HCT116 (cell line): Measurements from ENCODE around the gene FCER1A. TPM values are rescaled to one million over a fixed set of nuclear protein-coding genes. Genes with fewer than 3 reads are reported as not detected.

Source experiments
- ATAC-seq: fragments of 200-7000 bp; cut with Tn5 transposase; 2 replicates; pipeline ENCODE4 v1.9.1; 2020; ENCODE audit warnings: mild to moderate bottlenecking, moderate library complexity
- BruUV-seq: library from RNA; stranded (reverse); fragments of 400-500 nt; replicated peaks from 2 replicates; lab custom pipeline; 2021; lab: Mats Ljungman, UMichigan
- CTCF ChIA-PET: fragments of 300-600 bp; sonication (Branson Sonifier 250); formaldehyde crosslinking; loops from one replicate; lab custom pipeline; 2021; ENCODE audit warnings: antibody characterized with exemption; lab: Charles Lee
- POLR2A ChIA-PET: fragments of 300-600, 350-600 bp; sonication (Branson Sonifier 250); formaldehyde crosslinking; loops from one replicate; lab custom pipeline; 2021; ENCODE audit warnings: antibody characterized with exemption; lab: Charles Lee
- RAD21 ChIA-PET, 2 experiments: fragments of 300-600 bp; sonication (Branson Sonifier 250); formaldehyde crosslinking; loops; one replicate each; lab custom pipeline; 2023; ENCODE audit warnings: low total read pairs in 2 of 2; ENCODE audit not compliant: uncharacterized antibody in 2 of 2, unreplicated experiment in 2 of 2, low non-redundant PET in 1 of 2; lab: Charles Lee
- DNase-seq: peaks from one replicate; pipeline ENCODE4 v3.0.0-alpha.2; 2010; ENCODE audit warnings: low read depth, low spot score
- H2AFZ ChIP-seq: fragments of 200-600 bp; shearing (Covaris generic), sonication (generic); 2 replicates; pipeline ENCODE4 v1.6.1; 2017; ENCODE audit warnings: low read depth, mixed run types, mixed read lengths, antibody characterized with exemption, low read length; ENCODE audit not compliant: poor library complexity, severe bottlenecking
- H3K27ac ChIP-seq: 2 replicates; pipeline ENCODE4 v1.5.1; 2012; ENCODE audit warnings: low read depth, low read length
- H3K27me3 ChIP-seq: fragments of 200-600 bp; sonication (generic); 2 replicates; pipeline ENCODE4 v1.6.1; 2016; ENCODE audit warnings: mixed run types, low read length, mixed read lengths; ENCODE audit not compliant: insufficient read depth
- H3K36me3 ChIP-seq, 2 experiments: fragments of 200-500 bp in 1 of 2; fragments of 200-600 bp in 1 of 2; sonication (Bioruptor generic) in 1 of 2; sonication (generic) in 1 of 2; 2 replicates each; pipeline versions ENCODE4 v1.5.1 to v1.6.1; 2014 to 2016; ENCODE audit warnings: low read length in 2 of 2, inconsistent platforms in 1 of 2, mixed read lengths in 1 of 2, mixed run types in 1 of 2; ENCODE audit not compliant: insufficient read depth in 2 of 2, control insufficient read depth in 1 of 2
- H3K4me1 ChIP-seq, 2 experiments: fragments of 200-600 bp in 1 of 2; sonication (generic) in 1 of 2; 2 replicates each; pipeline versions ENCODE4 v1.5.1 to v1.6.1; 2012 to 2017; ENCODE audit warnings: low read length in 2 of 2, inconsistent platforms in 1 of 2, mild to moderate bottlenecking in 1 of 2, mixed read lengths in 1 of 2, mixed run types in 1 of 2, moderate library complexity in 1 of 2; ENCODE audit not compliant: insufficient read depth in 2 of 2, control insufficient read depth in 1 of 2
- H3K4me2 ChIP-seq: fragments of 200-600 bp; sonication (generic); 2 replicates; pipeline ENCODE4 v1.6.1; 2017; ENCODE audit warnings: mixed run types, low read length, mixed read lengths
- H3K4me3 ChIP-seq, 2 experiments: fragments of 200-600 bp in 1 of 2; sonication (generic) in 1 of 2; replicated peaks in 1 of 2; 2 replicates each; pipeline ENCODE4 v1.5.1; 2011 to 2016; ENCODE audit warnings: low read length in 2 of 2, control low read depth in 1 of 2, low read depth in 1 of 2, mild to moderate bottlenecking in 1 of 2, mixed read lengths in 1 of 2, mixed run types in 1 of 2
- H3K79me2 ChIP-seq: fragments of 200-600 bp; sonication (generic); 2 replicates; pipeline ENCODE4 v1.6.1; 2017; ENCODE audit warnings: mild to moderate bottlenecking, mixed run types, low read length, moderate library complexity, mixed read lengths; ENCODE audit not compliant: insufficient read depth
- H3K9ac ChIP-seq: fragments of 200-600 bp; sonication (generic); 2 replicates; pipeline ENCODE4 v1.6.1; 2016; ENCODE audit warnings: low read length, mixed read lengths
- H3K9me2 ChIP-seq: fragments of 200-600 bp; sonication (generic), shearing (Covaris generic); 2 replicates; pipeline ENCODE4 v1.6.1; 2017; ENCODE audit warnings: mixed run types, mild to moderate bottlenecking, moderate library complexity; ENCODE audit not compliant: insufficient read depth
- H3K9me3 ChIP-seq, 2 experiments: fragments of 200-500 bp in 1 of 2; fragments of 200-600 bp in 1 of 2; sonication (Bioruptor generic) in 1 of 2; sonication (generic) in 1 of 2; 2 replicates each; pipeline ENCODE4 v1.6.1; 2014 to 2017; ENCODE audit warnings: low read length in 2 of 2, mixed read lengths in 2 of 2, inconsistent platforms in 1 of 2, low read depth in 1 of 2, mild to moderate bottlenecking in 1 of 2, mixed run types in 1 of 2, moderate library complexity in 1 of 2; ENCODE audit not compliant: control insufficient read depth in 1 of 2, insufficient read depth in 1 of 2
- H4K20me1 ChIP-seq: fragments of 200-600 bp; sonication (generic), shearing (Covaris generic); 2 replicates; pipeline ENCODE4 v1.6.1; 2017; ENCODE audit warnings: mixed run types, mild to moderate bottlenecking, moderate library complexity; ENCODE audit not compliant: insufficient read depth
- ATF3 ChIP-seq: IDR thresholded peaks from 2 replicates; pipeline ENCODE4 v1.6.1; 2012
- CEBPB ChIP-seq: IDR thresholded peaks from 2 replicates; pipeline ENCODE4 v1.6.1; 2012; ENCODE audit warnings: low read depth
- EGR1 ChIP-seq: IDR thresholded peaks from 2 replicates; pipeline ENCODE4 v1.6.1; 2012; ENCODE audit warnings: low read depth
- EZH2phosphoT487 ChIP-seq: fragments of 200-600 bp; IDR thresholded peaks from 2 replicates; pipeline ENCODE4 v1.6.1; 2018; ENCODE audit warnings: antibody characterized with exemption, borderline replicate concordance
- JUND ChIP-seq: IDR thresholded peaks from 2 replicates; pipeline ENCODE4 v1.6.1; 2012
- POLR2AphosphoS5 ChIP-seq: IDR thresholded peaks from 2 replicates; pipeline ENCODE4 v1.6.1; 2011; ENCODE audit warnings: mild to moderate bottlenecking, low read depth, low read length, moderate library complexity
- REST ChIP-seq: IDR thresholded peaks from 2 replicates; pipeline ENCODE4 v1.6.1; 2012; ENCODE audit warnings: low read depth
- SIN3A ChIP-seq: IDR thresholded peaks from 2 replicates; pipeline ENCODE4 v1.6.1; 2012; ENCODE audit warnings: low read depth
- SP1 ChIP-seq: IDR thresholded peaks from 2 replicates; pipeline ENCODE4 v1.6.1; 2012; ENCODE audit warnings: low read depth
- TCF7L2 ChIP-seq: IDR thresholded peaks from 2 replicates; pipeline ENCODE4 v1.7.0; 2011; ENCODE audit warnings: borderline replicate concordance, inconsistent platforms; ENCODE audit not compliant: insufficient read depth, insufficient read length; ENCODE audit errors: extremely low read depth
- ZBTB33 ChIP-seq: IDR thresholded peaks from 2 replicates; pipeline ENCODE4 v1.6.1; 2011; ENCODE audit warnings: mild to moderate bottlenecking, low read length, moderate library complexity; ENCODE audit not compliant: insufficient replicate concordance; ENCODE audit errors: extremely low read depth
- intact Hi-C: fragments of 100-400 bp; cut with micrococcal nuclease; formaldehyde crosslinking; loops from 2 replicates; pipeline ENCODE4 v1.10.0; 2022
- total RNA-seq: library from RNA; stranded (reverse); gene quantifications from one replicate; pipeline ENCODE4 v1.2.1, GENCODE V29; 2021; ENCODE audit not compliant: unreplicated experiment

Gene FCER1A
- total RNA-seq, 1 experiment from 2014 or later: not detected

GRCh38 chr1:159338018-159338417 lies 35.9 kb downstream of the FCER1A start:
- Histone ChIP-seq H3K9me2 (no peaks in the 10 kb centered on the region), H3K4me3 (no peak overlapping the region), H3K4me2 (no peak overlapping the region), H4K20me1 (no peaks in the 10 kb centered on the region), H3K27me3 (0 out of 2 replicates have a peak, but pooled peaks cover 9% of the 10 kb centered on the region), H2AFZ (no peak overlapping the region), H3K36me3 (no peaks in the 10 kb centered on the region), H3K27ac (no peak overlapping the region), H3K79me2 (no peaks in the 10 kb centered on the region), H3K9ac (no peak overlapping the region), H3K9me3 (no peaks in the 10 kb centered on the region), H3K4me1 (no peaks in the 10 kb centered on the region)
- intact Hi-C loops: no loop called here
- CTCF ChIA-PET: no interaction called here
- POLR2A ChIA-PET: no interaction called here
- BruUV-seq: no TSS peak
- DNase-seq (no peak), ATAC-seq (no peak)
- RAD21 ChIA-PET: no interaction called here
- TF ChIP-seq REST (no peak), POLR2AphosphoS5 (no peak), TCF7L2 (no peak), CEBPB (no peak), SIN3A (no peak), SP1 (no peak), EGR1 (no peak), EZH2phosphoT487 (no peak), JUND (no peak), ATF3 (no peak), ZBTB33 (no peak)
